ENCODE data around the gene TIAL1.

Gene TIAL1

DNA sequence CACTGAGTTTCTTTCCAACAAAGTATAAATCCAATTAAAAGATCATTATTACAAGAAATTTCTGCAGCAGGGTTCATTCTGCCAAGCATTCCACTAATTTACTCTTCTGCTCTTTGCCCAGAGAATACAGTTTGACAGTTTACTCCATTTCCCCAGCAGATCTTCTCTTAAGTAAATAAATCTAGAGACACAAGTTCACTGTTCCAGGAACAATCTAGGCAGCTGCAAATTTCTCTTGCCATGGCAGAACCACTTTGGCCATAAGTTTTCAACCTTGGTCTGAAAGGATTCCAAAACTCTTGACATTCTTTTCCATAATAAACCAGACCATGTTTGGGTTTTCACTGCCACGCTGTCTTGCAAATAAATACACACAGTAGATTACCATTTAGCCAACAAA is 65.7 kb downstream of the TIAL1 start:
- peak; percentile 62 for DNase-seq (ENCODE audit: low read depth, low spot score)

DNA sequence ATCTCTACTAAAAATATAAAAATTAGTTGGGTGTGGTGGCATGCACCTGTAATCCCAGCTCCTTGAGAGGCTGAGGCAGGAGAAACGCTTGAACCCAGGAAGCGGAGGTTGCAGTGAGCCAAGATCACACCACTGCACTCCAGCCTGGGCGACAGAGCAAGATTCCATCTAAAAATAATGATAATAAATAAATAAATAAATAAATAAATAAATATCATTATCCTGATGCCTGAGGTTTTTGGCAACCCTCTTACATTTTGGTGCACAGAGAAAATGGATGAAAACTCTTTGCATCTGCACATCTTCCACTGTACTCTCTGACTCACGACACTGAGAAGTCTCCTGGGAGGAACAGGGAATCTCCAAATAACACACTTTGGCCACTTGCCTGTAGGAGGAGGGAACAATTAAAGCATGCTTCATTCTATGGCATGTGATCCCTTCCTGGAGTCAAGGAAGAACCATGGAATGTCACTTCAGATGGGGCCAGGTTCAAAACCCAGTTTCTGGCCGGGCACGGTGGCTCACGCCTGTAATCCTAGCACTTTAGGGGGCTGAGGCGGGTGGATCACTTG is 68.0 kb downstream of the TIAL1 start:
- peak; percentile 33 for DNase-seq (ENCODE audit: low read depth, low spot score)

DNA sequence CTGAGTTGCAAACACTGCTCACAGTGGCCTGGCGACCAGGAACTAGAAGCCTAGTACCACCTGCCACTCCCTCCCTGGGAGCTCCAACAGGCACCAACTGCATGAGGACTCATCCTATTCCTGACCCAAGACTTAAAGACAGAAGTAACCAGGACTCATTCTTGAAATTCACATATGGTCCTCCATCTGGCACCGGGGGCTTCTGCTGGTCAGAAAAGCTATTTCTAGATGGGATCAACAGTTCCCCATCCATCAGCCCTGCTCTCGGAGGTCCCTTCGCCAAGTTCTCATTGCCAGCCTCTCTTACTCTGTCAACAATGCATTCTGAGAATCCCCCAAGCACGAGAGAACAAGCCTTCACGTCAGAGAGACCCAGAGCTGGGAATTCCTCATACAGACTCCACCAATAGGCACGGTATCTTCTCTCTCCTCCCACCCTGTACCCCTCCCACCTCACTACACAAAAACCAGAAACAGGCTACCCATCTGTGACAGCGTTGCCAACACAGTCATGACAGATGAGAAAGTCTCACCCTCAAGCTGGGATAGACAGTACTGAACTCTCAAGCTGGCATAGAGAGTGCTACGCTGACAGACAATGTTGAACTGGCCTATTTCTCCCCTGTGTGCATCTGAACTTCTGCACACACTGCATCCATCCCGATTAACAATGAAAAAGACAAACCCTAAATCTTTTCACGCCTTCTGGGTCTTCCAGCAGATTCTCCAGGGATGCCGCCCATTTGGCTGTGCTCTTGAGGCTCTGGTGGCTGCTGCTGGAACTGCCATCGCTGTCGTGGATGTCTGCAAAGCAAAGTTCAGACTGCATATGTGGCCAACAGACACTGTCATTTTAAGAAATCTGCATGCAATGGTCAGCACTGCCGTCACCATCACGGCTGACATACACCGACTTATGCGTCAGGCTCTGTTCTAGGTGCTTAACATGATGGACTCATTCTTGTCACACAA is 69.9 kb downstream of the TIAL1 start:
- DNase-seq (ENCODE audit: low read depth, low spot score): no peak

DNA sequence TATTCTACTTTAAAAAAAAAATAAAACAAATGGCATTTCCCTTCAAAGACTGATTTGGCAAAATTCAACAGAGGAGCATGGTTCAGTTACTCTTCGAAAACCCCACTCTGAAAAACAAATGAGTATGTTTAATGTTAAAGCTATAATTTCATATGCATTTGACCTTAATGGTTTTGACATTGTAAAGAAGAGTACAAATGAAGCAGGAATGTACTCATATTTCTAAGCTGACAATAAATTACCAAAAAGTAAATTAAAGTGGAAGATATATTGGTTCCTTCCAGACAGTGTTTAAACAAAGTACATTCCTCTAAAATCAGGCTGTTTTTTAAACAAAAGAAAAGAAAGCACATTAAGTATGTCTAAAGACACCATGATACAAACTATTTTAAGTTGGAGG is 70.6 kb downstream of the TIAL1 start:
- no peak for DNase-seq (ENCODE audit: low read depth, low spot score)

DNA sequence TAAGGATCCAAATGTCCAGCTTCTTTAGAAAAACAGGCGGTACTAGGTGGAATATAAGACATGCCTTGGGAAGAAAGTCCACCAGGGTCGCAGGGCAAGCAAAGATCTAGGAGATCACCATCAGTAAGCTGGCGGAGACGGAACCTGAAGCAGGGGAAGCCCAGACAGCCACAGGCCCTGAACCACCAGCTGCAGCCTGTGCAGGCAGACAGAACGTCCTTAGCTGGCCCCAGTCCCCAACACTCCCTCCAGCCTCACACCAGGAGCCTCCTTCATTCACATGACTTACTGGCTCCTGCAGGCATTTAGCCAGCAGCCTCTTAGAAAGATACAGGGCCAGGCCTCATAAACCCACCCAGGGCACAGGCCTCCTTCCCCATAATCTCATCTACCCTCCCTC is 71.6 kb downstream of the TIAL1 start:
- no peak for DNase-seq (ENCODE audit: low read depth, low spot score)

DNA sequence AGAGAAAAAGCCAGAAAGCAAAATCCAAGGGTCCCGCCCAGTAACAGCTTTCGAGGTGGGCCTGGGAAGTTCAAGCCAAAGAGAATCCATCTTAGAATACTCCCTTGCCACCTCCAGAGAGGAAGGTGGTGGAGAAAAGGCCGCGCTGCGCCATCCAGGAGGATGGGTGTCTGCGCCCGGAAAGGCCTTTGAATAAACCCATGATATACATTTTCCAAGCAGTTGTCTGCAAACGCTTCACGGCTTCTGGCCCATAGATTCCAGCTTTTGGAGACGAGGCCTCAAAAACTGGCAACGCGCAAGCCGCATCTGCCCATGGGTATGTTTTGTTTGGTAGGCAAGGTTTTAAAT is 72.1 kb downstream of the TIAL1 start:
- DNase-seq (ENCODE audit: low read depth, low spot score): no peak

DNA sequence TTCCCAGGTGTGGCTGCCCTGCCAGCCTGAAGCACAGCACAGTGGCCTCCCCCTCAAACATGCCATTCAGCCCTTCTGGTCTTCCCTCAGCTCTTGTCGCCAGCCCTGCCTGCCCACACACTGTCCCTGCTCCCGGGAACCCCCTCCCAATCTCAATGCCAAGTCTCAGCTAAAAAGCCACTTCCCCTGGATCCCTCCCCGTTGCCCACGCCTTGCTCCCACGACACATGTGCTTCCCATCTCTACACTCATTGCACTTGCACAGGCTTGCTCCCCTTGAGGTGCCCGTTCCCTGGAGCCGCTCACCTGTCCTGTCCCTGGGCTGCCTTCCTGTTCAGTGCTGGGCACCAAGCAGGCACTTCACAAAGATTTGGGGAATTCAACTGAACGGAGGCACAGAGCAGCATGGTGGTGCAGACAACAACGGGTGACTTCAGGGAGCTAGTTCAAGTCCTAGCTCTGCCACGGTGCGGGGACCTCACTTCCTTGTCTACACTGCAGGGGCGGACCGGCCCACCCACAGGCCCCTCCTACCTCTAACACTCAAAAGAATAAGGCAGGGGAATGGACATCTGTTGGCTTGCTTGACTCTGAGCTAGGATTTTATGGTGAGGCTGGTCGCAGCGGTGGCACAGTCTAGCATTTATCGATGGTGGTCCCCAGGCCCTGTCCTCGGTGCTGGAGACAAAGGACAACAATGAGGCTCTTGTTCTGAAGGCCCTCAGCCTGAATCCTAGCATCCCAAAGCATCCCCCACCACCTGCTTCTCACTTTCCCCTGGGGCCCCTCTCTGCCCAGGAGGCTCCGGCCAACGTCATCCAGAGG is 72.7 kb downstream of the TIAL1 start:
- no peak for DNase-seq (ENCODE audit: low read depth, low spot score)

Measured in astrocyte of the hippocampus (primary cell).